ENCODE data around the gene IGFN1. TPM values are rescaled to one million over a fixed set of nuclear protein-coding genes. Genes with fewer than 3 reads are reported as not detected.
A peak's percentile ranks its signal among the peaks of the same experiment; 100 is the strongest.

IGFN1 gene
- total and polyA plus RNA-seq, 9 of the 15 experiments (the other 6 are each of a cell fraction or from before 2014, with no cell fraction given) = 0.04 TPM; not detected in 8

DNA sequence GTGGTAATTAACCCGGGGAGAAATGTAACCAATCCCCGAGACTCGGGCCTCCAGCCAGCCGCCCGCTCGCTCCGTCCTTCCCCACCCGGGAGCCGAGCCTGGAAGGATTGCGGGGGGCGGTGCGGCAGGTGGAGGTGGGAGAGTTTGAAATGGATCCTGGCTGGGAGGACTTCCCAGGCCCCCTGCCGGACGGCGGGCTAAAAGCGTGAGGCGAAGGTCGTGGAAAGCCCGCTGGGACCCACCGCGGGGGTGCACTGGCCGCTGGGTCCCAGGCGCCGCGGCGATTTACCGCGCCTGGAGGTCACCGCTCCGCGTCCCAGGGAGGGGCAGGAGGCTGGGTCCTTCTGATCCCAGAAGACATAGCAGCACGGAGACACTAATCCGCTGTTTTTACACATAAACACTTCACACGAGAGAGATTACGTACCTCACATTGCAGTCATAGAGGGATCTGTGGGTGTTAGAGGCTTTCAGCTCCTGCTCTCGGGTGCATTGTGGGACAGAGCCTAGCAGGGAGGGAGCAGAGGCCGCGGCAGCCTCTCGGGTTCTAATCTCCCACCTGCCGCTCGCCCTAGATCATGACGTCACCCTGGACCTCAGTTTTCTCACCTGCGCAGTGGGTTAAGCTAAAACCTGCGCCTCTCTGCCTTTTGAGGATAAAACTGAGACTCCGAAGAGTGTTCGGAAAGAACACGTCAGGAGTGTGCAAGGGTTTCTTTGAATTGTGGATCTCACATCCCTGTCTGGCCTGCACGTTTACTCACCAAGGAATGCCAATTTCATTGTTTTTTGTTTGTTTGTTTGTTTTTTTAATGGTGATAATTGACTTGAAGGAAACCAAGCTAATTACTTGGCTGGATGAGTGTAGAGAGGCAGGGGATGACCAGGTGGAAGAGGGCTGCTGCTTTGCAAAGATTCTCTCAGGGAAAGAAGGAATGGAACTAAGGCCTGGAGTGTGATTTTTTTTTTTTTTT is 19.3 kb upstream of the IGFN1 start (continued):
- TF ChIP-seq MXI1 (IDR thresholded peaks at IDR 0.05; ENCODE audit: low read depth, low read length) = no peak
- TF ChIP-seq, protein P1, sequence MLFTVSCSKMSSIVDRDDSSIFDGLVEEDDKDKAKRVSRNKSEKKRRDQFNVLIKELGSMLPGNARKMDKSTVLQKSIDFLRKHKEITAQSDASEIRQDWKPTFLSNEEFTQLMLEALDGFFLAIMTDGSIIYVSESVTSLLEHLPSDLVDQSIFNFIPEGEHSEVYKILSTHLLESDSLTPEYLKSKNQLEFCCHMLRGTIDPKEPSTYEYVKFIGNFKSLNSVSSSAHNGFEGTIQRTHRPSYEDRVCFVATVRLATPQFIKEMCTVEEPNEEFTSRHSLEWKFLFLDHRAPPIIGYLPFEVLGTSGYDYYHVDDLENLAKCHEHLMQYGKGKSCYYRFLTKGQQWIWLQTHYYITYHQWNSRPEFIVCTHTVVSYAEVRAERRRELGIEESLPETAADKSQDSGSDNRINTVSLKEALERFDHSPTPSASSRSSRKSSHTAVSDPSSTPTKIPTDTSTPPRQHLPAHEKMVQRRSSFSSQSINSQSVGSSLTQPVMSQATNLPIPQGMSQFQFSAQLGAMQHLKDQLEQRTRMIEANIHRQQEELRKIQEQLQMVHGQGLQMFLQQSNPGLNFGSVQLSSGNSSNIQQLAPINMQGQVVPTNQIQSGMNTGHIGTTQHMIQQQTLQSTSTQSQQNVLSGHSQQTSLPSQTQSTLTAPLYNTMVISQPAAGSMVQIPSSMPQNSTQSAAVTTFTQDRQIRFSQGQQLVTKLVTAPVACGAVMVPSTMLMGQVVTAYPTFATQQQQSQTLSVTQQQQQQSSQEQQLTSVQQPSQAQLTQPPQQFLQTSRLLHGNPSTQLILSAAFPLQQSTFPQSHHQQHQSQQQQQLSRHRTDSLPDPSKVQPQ (CRISPR knock-in tag; IDR thresholded peaks at IDR 0.05; ENCODE audit: borderline replicate concordance) = no peak
- TF ChIP-seq ZNF696 (CRISPR knock-in tag; conservative IDR thresholded peaks at IDR 0.05) = no peak
- no peak for TF ChIP-seq ZC3H11A (IDR thresholded peaks at IDR 0.05; ENCODE audit: low read depth, low read length)
- no peak for TF ChIP-seq BRD4 (IDR thresholded peaks at IDR 0.05)
- TF ChIP-seq C11orf30 (IDR thresholded peaks at IDR 0.05; ENCODE audit: low read depth) = no peak
- 0 out of 2 replicates have a peak, but pooled peaks have one; percentile 20 for TF ChIP-seq CBX1 (IDR thresholded peaks at IDR 0.05; ENCODE audit: low read depth)
- 0 out of 2 replicates have a peak, but pooled peaks have one; percentile 40 for TF ChIP-seq GTF2E2 (tag; IDR thresholded peaks at IDR 0.05)
- TF ChIP-seq, protein P2, sequence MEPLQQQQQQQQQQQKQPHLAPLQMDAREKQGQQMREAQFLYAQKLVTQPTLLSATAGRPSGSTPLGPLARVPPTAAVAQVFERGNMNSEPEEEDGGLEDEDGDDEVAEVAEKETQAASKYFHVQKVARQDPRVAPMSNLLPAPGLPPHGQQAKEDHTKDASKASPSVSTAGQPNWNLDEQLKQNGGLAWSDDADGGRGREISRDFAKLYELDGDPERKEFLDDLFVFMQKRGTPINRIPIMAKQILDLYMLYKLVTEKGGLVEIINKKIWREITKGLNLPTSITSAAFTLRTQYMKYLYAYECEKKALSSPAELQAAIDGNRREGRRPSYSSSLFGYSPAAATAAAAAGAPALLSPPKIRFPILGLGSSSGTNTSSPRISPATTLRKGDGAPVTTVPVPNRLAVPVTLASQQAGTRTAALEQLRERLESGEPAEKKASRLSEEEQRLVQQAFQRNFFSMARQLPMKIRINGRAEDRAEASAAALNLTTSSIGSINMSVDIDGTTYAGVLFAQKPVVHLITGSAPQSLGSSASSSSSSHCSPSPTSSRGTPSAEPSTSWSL (CRISPR knock-in tag; IDR thresholded peaks at IDR 0.05; ENCODE audit: borderline replicate concordance) = no peak
- no peak for TF ChIP-seq HOXB6 (CRISPR knock-in tag; IDR thresholded peaks at IDR 0.05; ENCODE audit: borderline replicate concordance)
- no peak; the same call in 1 of the 2 replicates for TF ChIP-seq SIN3B (IDR thresholded peaks at IDR 0.05; ENCODE audit: low read depth)
- no peak for TF ChIP-seq ZNF77 (CRISPR knock-in tag; IDR thresholded peaks at IDR 0.05)
- no peak for TF ChIP-seq ZFP30 (CRISPR knock-in tag; IDR thresholded peaks at IDR 0.05; ENCODE audit: borderline replicate concordance)
- no peak for TF ChIP-seq STAT5A (IDR thresholded peaks at IDR 0.05; ENCODE audit: borderline replicate concordance, low read length)
- no peak for TF ChIP-seq NELFE (IDR thresholded peaks at IDR 0.05; ENCODE audit: insufficient read depth, insufficient read length)
- TF ChIP-seq SPI1 (IDR thresholded peaks at IDR 0.05; ENCODE audit: borderline replicate concordance, low read depth, low read length) = no peak
- no peak for TF ChIP-seq EP300 (IDR thresholded peaks at IDR 0.05; ENCODE audit: low read length)
- TF ChIP-seq KAT7 (CRISPR knock-in tag; IDR thresholded peaks at IDR 0.05; ENCODE audit: borderline replicate concordance) = 0 out of 2 replicates have a peak, but pooled peaks have one; percentile 84
- TF ChIP-seq, protein P3, sequence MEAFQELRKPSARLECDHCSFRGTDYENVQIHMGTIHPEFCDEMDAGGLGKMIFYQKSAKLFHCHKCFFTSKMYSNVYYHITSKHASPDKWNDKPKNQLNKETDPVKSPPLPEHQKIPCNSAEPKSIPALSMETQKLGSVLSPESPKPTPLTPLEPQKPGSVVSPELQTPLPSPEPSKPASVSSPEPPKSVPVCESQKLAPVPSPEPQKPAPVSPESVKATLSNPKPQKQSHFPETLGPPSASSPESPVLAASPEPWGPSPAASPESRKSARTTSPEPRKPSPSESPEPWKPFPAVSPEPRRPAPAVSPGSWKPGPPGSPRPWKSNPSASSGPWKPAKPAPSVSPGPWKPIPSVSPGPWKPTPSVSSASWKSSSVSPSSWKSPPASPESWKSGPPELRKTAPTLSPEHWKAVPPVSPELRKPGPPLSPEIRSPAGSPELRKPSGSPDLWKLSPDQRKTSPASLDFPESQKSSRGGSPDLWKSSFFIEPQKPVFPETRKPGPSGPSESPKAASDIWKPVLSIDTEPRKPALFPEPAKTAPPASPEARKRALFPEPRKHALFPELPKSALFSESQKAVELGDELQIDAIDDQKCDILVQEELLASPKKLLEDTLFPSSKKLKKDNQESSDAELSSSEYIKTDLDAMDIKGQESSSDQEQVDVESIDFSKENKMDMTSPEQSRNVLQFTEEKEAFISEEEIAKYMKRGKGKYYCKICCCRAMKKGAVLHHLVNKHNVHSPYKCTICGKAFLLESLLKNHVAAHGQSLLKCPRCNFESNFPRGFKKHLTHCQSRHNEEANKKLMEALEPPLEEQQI (IDR thresholded peaks at IDR 0.05) = no peak
- TF ChIP-seq PTBP1 (IDR thresholded peaks at IDR 0.05; ENCODE audit: low read depth, low read length) = peak; percentile 93
- TF ChIP-seq HDAC8 (tag; IDR thresholded peaks at IDR 0.05) = no peak
- TF ChIP-seq NFATC3 (IDR thresholded peaks at IDR 0.05) = no peak

Measured in K562 (cell line).